Activated gamma-delta T cell (primary cell): Measurements from ENCODE around the gene PMM1.
A peak's percentile ranks its signal among the peaks of the same experiment; 100 is the strongest.
"Not testable (repeated sequence)": the region's sequence is repeated elsewhere in the genome, so short reads cannot be mapped to it uniquely, and the experiment has no call there.

ENCODE experiments used
- DNase-seq: peaks from one replicate; lab custom pipeline; 2025; lab: John Stamatoyannopoulos, UW
- total RNA-seq, 2 donors: gene quantifications; one replicate each; lab custom pipeline; 2026; lab: John Stamatoyannopoulos, UW

The PMM1 gene
- 16.5 to 18.8 reads per million in 2 donors for total RNA-seq

GRCh38 chr22:41589391-41590241 lies at the start of gene PMM1:
Gene PMM1 (minus strand): TSS chr22:41589840. CDS start chr22:41589805, 35 bp downstream.
- peak; percentile 99 for DNase-seq

GRCh38 chr22:41638748-41639147 lies 49.1 kb upstream of the PMM1 start:
- no peak for DNase-seq

GRCh38 chr22:41638124-41638523 lies 48.5 kb upstream of the PMM1 start:
- DNase-seq = no peak

GRCh38 chr22:41637623-41638022 lies 48.0 kb upstream of the PMM1 start:
- not testable (repeated sequence) for DNase-seq

- DNase-seq = no peak
These were observed 46.8 kb upstream of the PMM1 start for GRCh38 chr22:41636467-41636866.

- not testable (repeated sequence) for DNase-seq
These were observed 45.0 kb upstream of the PMM1 start for GRCh38 chr22:41634610-41635009.

GRCh38 chr22:41631615-41632014 lies 42.0 kb upstream of the PMM1 start:
- not testable (repeated sequence) for DNase-seq

- not testable (repeated sequence) for DNase-seq
These were observed 41.5 kb upstream of the PMM1 start for GRCh38 chr22:41631115-41631514.

- DNase-seq = no peak
These were observed 35.9 kb upstream of the PMM1 start for GRCh38 chr22:41625577-41625976.

GRCh38 chr22:41621911-41622179 lies 32.2 kb upstream of the PMM1 start:
- no peak for DNase-seq

- DNase-seq = peak; percentile 94
These were observed 31.7 kb upstream of the PMM1 start, which contains the start of gene XRCC6 for GRCh38 chr22:41621099-41621910. Gene XRCC6 (plus strand): TSS chr22:41621295. CDS start chr22:41622005, 710 bp downstream.

- no peak for DNase-seq
These were observed 31.0 kb upstream of the PMM1 start, which contains the start of gene DESI1 for GRCh38 chr22:41620589-41621098. Gene DESI1 (minus strand): TSS chr22:41621043. CDS start chr22:41620839, 204 bp downstream.

- no peak for DNase-seq
These were observed 30.4 kb upstream of the PMM1 start for GRCh38 chr22:41619979-41620588.

- DNase-seq = no peak
These were observed 23.8 kb upstream of the PMM1 start for GRCh38 chr22:41613456-41613855.

GRCh38 chr22:41612603-41613306 lies 23.1 kb upstream of the PMM1 start:
- no peak for DNase-seq

- no peak for DNase-seq
These were observed 18.7 kb upstream of the PMM1 start for GRCh38 chr22:41608386-41608785.

- DNase-seq = no peak
These were observed 14.3 kb upstream of the PMM1 start for GRCh38 chr22:41603873-41604332.

- DNase-seq = no peak
These were observed 11.3 kb upstream of the PMM1 start for GRCh38 chr22:41600976-41601375.

GRCh38 chr22:41598891-41599635 lies 9.4 kb upstream of the PMM1 start:
- no peak for DNase-seq

- DNase-seq = no peak
These were observed 8.4 kb upstream of the PMM1 start for GRCh38 chr22:41598081-41598480.

- no peak for DNase-seq
These were observed 8.0 kb upstream of the PMM1 start for GRCh38 chr22:41597635-41597953.
